Measurements from ENCODE around the gene KRT32. TPM values are rescaled to one million over a fixed set of nuclear protein-coding genes. Genes with fewer than 3 reads are reported as not detected.
A peak's percentile ranks its signal among the peaks of the same experiment; 100 is the strongest.

The KRT32 gene
- total and polyA plus RNA-seq, 2 experiments from 2014 or later: not detected

DNA sequence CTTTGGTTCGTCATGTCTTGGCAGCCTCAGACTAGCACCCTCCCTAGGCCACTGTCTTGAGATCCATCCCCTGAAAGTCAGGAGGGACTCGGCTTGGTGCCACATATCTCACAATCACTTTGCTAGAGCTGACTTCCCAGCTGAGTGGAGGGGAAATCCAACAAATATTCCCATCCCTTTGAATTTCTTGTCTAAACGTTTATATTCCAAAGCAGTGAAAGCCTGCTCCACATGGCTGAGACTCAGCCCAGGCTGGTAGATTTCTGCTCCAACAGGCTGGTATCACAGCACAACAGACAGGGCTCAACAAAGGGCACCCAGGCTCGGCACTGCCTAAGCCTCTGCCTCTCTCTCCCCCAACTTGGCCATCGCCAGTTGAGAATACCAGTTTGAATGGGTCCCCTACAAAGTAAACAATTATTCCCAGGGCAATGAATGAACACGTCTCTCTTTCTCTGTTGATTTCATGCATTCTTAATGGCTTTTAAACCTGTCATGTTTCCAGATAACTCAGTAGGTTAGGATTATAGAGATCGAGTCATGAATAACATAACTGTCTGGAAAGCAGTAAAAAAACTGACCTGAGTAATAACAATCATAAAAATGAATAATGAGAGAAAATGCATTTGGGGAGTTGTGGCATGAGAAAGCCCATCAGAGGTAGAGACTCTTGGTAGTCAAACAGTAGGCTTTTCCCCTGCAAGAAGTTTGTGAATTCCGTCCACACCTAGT lies 37.2 kb upstream of the KRT32 start:
- in situ Hi-C loops (cut with MboI): no loop called here
- 69 to 71% methylated on average over 8 of the region's 8 CpGs for WGBS, 2 experiments (ENCODE audit: low coverage in 1 of 2, low lambda C conversion rate in 2 of 2, missing lambda C conversion rate in 2 of 2)
- H3K9me3 ChIP-seq (ENCODE audit: low read depth): no peaks in the 10 kb centered on the region

DNA sequence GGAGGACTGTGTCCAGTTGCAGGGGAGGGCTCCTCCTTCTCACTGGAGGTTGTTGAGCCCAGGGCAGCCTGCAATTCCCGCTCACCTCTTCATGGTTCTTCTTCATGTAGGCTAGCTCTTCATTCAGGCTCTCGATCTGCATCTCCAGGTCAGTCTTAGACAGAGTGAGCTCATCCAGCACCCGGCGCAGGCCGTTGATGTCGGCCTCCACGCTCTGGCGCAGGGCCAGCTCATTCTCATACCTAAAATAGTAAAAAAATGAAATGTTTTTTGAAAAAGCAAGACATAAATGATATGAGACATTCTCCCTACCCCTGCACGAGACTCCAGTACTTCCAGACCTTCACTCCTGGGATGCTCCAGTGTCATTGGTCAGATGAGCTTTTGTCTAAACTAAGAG lies 36.0 kb upstream of the KRT32 start:
- TF ChIP-seq EZH2phosphoT487 (IDR thresholded peaks at IDR 0.05; ENCODE audit: insufficient read depth, low read depth): no peak
- no peak for TF ChIP-seq EZH2 (IDR thresholded peaks at IDR 0.05; ENCODE audit: insufficient read depth, poor library complexity, severe bottlenecking)
- Histone ChIP-seq H3K79me2 (ENCODE audit: insufficient read depth) (no peaks in the 10 kb centered on the region), H4K20me1 (ENCODE audit: insufficient read depth) (no peaks in the 10 kb centered on the region), H3K4me1 (ENCODE audit: insufficient read depth) (peaks cover 13% of the 10 kb centered on the region), H2AFZ (no peak overlapping the region), H3K27ac (no peak overlapping the region), H3F3A (ENCODE audit: insufficient read depth) (no peaks in the 10 kb centered on the region), H3K36me3 (ENCODE audit: low read depth) (no peaks in the 10 kb centered on the region), H3K9ac (no peak overlapping the region), H3K9me2 (ENCODE audit: insufficient read depth) (no peaks in the 10 kb centered on the region), H3K9me3 (ENCODE audit: low read depth) (no peaks in the 10 kb centered on the region), H3K4me2 (ENCODE audit: unreplicated experiment) (no peak overlapping the region), H3K4me3 (no peak overlapping the region), H3K27me3 (replicated peaks; ENCODE audit: insufficient read depth) (no peaks in the 10 kb centered on the region)
- DNase-seq: no peak
- in situ Hi-C loops (cut with MboI): no loop called here
- WGBS, 2 experiments (ENCODE audit: low coverage in 1 of 2, low lambda C conversion rate in 2 of 2, missing lambda C conversion rate in 2 of 2): 85 to 87% methylated on average over 9 of the region's 9 CpGs

More for the DNA sequence above, 37.2 kb upstream of the KRT32 start:
- peak; percentile 28 for DNase-seq
- Histone ChIP-seq H3F3A (ENCODE audit: insufficient read depth) (no peaks in the 10 kb centered on the region), H3K4me3 (no peak overlapping the region), H3K79me2 (ENCODE audit: insufficient read depth) (no peaks in the 10 kb centered on the region), H3K27me3 (replicated peaks; ENCODE audit: insufficient read depth) (no peaks in the 10 kb centered on the region), H2AFZ (no peak overlapping the region), H3K36me3 (ENCODE audit: low read depth) (no peaks in the 10 kb centered on the region), H3K27ac (no peak overlapping the region), H3K9ac (no peak overlapping the region), H3K4me1 (ENCODE audit: insufficient read depth) (peaks cover 10% of the 10 kb centered on the region), H3K9me2 (ENCODE audit: insufficient read depth) (no peaks in the 10 kb centered on the region), H4K20me1 (ENCODE audit: insufficient read depth) (no peaks in the 10 kb centered on the region), H3K4me2 (ENCODE audit: unreplicated experiment) (no peak overlapping the region)
- no peak for TF ChIP-seq EZH2 (IDR thresholded peaks at IDR 0.05; ENCODE audit: insufficient read depth, poor library complexity, severe bottlenecking)

DNA sequence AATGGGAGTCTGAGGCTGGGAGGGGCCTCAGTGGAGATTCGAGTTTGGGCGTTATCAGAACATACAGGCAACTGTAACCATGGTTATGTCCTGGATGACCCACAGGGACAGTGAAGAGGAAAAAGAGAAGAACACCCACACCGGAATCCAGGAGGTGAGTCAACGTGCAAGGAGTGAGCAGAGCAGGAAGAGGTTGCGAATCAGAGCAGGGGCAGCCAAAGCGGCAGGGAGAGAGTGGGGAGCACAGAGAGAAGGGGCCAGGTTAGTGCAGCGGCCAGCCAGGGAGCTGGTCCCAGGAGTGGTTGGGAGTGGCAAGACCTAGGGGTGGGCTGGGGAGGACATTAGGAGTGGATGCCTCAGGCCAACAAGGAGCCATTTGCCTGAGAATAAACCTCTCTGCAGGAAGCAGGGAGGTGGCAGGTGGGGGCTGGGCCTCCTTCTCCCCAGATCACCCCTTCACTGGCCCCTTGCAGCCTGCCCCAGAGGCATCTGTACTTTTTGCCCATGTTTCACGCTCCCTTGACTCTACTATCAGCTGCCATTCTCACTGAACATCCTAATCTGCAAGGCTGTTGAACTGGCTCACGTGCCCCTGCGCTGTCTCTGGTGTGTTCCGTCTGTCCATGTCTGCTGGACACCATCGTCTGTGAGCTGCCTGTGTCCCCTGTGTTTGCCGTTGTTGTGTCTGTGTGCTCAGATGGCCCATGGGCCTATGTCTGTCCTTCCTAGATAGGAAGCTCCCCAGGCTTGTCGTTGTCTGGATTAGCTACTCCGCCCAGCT lies 33.1 kb upstream of the KRT32 start:
- Histone ChIP-seq H3K9me2 (ENCODE audit: insufficient read depth) (no peaks in the 10 kb centered on the region), H3K27me3 (replicated peaks; ENCODE audit: insufficient read depth) (no peaks in the 10 kb centered on the region), H3K27ac (no peak overlapping the region), H3K4me1 (ENCODE audit: insufficient read depth) (peaks cover 16% of the 10 kb centered on the region), H3K9ac (no peak overlapping the region), H3K4me2 (ENCODE audit: unreplicated experiment) (no peak overlapping the region), H3K9me3 (ENCODE audit: low read depth) (no peaks in the 10 kb centered on the region), H3K36me3 (ENCODE audit: low read depth) (no peaks in the 10 kb centered on the region), H3K79me2 (ENCODE audit: insufficient read depth) (no peaks in the 10 kb centered on the region), H3F3A (ENCODE audit: insufficient read depth) (no peaks in the 10 kb centered on the region), H4K20me1 (ENCODE audit: insufficient read depth) (no peaks in the 10 kb centered on the region), H2AFZ (peak overlapping the region; percentile 45; the same call in 1 of the 2 replicates), H3K4me3 (no peak overlapping the region)
- DNase-seq: peak; percentile 86
- WGBS, 2 experiments (ENCODE audit: low coverage in 1 of 2, low lambda C conversion rate in 2 of 2, missing lambda C conversion rate in 2 of 2): 54 to 57% methylated on average over 15 of the region's 15 CpGs
- TF ChIP-seq EZH2phosphoT487 (IDR thresholded peaks at IDR 0.05; ENCODE audit: insufficient read depth, low read depth): no peak
- TF ChIP-seq EZH2 (IDR thresholded peaks at IDR 0.05; ENCODE audit: insufficient read depth, poor library complexity, severe bottlenecking): no peak
- in situ Hi-C loops (cut with MboI): no loop called here

DNA sequence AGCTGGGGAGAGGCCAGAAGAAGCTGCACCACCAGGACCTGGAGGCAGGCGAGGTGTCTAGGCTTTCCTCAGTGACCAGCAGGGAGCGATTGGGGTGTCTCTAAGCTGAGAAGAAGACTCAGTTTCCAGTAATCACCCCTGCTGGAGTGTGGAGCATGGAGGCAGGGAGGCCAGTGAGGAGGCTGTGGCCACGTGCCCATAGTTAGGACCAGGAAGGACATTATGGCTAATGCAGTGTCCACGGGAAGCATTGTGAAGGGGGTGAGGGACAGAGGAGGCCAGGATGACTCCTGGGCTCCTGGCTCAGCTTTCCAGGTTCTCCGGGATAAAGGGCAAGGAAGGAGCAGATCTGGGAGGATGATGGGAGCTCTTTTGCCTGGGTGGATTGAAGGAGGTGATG lies 32.5 kb upstream of the KRT32 start:
- Histone ChIP-seq H3K79me2 (ENCODE audit: insufficient read depth) (no peaks in the 10 kb centered on the region), H3K9ac (no peak overlapping the region), H2AFZ (peak overlapping the region; percentile 45; the same call in 1 of the 2 replicates), H3K27me3 (replicated peaks; ENCODE audit: insufficient read depth) (no peaks in the 10 kb centered on the region), H3K4me2 (ENCODE audit: unreplicated experiment) (no peak overlapping the region), H3F3A (ENCODE audit: insufficient read depth) (no peaks in the 10 kb centered on the region), H3K4me1 (ENCODE audit: insufficient read depth) (peaks cover 18% of the 10 kb centered on the region), H3K9me2 (ENCODE audit: insufficient read depth) (no peaks in the 10 kb centered on the region), H3K27ac (peak overlapping the region; percentile 6; the same call in 1 of the 2 replicates), H4K20me1 (ENCODE audit: insufficient read depth) (no peaks in the 10 kb centered on the region), H3K36me3 (ENCODE audit: low read depth) (no peaks in the 10 kb centered on the region), H3K9me3 (ENCODE audit: low read depth) (no peaks in the 10 kb centered on the region), H3K4me3 (no peak overlapping the region)
- 92 to 97% methylated on average over 5 of the region's 5 CpGs for WGBS, 2 experiments (ENCODE audit: low coverage in 1 of 2, low lambda C conversion rate in 2 of 2, missing lambda C conversion rate in 2 of 2)
- no peak for DNase-seq
- TF ChIP-seq EZH2phosphoT487 (IDR thresholded peaks at IDR 0.05; ENCODE audit: insufficient read depth, low read depth) (no peak), EZH2 (IDR thresholded peaks at IDR 0.05; ENCODE audit: insufficient read depth, poor library complexity, severe bottlenecking) (no peak)
- in situ Hi-C loops (cut with MboI): no loop called here

Measured in GM23248 (cell line).